Esophagus muscularis mucosa (tissue), 4 donors: Measurements from ENCODE around the gene WNT3.

ENCODE experiments used
- EP300 ChIP-seq: sonication (generic); formaldehyde crosslinking; IDR thresholded peaks from one replicate; pipeline ENCODE4 v1.6.1; 2017; ENCODE audit warnings: antibody characterized with exemption
- POLR2A ChIP-seq: fragments of 450-650 bp; IDR thresholded peaks from one replicate; pipeline ENCODE4 v1.6.1; 2017; ENCODE audit warnings: antibody characterized with exemption, moderate library complexity, mild to moderate bottlenecking, low read depth
- POLR2AphosphoS5 ChIP-seq, 2 donors: sonication (generic); formaldehyde crosslinking; IDR thresholded peaks; one replicate each; pipeline ENCODE4 v1.6.1; 2017; ENCODE audit warnings: antibody characterized with exemption in 2 of 2
- TF ChIP-seq, protein P1 (sequence below), 3 experiments: fragments of 200-600 bp in 2 of 3; fragments of 450-650 bp in 1 of 3; sonication (generic) in 2 of 3; IDR thresholded peaks; one replicate each; pipeline ENCODE4 v1.5.1; 2017 to 2019; ENCODE audit warnings: antibody characterized with exemption in 3 of 3, mild to moderate bottlenecking in 2 of 3, moderate library complexity in 1 of 3

DNA sequence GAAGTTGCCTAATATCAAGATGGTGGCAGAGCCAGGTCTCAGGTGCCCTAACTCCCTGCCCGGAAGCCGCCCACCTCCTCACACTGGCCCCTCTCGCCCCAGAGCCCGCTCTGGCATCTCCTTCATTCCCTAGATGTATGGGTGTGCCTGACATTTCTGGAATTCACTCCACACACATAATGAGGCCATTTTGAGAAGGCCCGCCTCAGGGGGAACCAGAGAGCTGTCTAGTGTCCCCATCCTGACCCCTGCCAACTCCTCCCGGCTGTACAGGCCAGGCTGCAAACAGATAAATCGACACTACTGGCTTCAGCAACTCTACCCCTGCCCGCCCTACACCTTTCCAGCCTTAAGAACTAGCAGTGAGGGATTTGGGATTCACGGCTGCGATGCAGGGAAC, 7.7 kb downstream of the WNT3 start:
- TF ChIP-seq POLR2A (no peak), POLR2AphosphoS5 (IDR thresholded peaks at IDR 0.05) (no peak), EP300 (no peak)
- TF ChIP-seq, protein P1, sequence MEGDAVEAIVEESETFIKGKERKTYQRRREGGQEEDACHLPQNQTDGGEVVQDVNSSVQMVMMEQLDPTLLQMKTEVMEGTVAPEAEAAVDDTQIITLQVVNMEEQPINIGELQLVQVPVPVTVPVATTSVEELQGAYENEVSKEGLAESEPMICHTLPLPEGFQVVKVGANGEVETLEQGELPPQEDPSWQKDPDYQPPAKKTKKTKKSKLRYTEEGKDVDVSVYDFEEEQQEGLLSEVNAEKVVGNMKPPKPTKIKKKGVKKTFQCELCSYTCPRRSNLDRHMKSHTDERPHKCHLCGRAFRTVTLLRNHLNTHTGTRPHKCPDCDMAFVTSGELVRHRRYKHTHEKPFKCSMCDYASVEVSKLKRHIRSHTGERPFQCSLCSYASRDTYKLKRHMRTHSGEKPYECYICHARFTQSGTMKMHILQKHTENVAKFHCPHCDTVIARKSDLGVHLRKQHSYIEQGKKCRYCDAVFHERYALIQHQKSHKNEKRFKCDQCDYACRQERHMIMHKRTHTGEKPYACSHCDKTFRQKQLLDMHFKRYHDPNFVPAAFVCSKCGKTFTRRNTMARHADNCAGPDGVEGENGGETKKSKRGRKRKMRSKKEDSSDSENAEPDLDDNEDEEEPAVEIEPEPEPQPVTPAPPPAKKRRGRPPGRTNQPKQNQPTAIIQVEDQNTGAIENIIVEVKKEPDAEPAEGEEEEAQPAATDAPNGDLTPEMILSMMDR (IDR thresholded peaks at IDR 0.05): no peak
